Prostate gland (tissue), 2 donors: Measurements from ENCODE around the gene PID1. TPM values are rescaled to one million over a fixed set of nuclear protein-coding genes. Genes with fewer than 3 reads are reported as not detected.

Experiments
- DNase-seq: peaks from one replicate; pipeline ENCODE4 v3.0.0-alpha.2; 2019; ENCODE audit warnings: low spot score
- H3K27ac ChIP-seq, 2 donors: fragments of 200-600 bp; sonication (generic); 2 replicates each; pipeline ENCODE4 v1.5.1; 2017 to 2019
- H3K27me3 ChIP-seq: fragments of 200-600 bp; sonication (generic); replicated peaks from 2 replicates; pipeline ENCODE4 v1.5.1; 2019; ENCODE audit not compliant: insufficient read depth
- H3K36me3 ChIP-seq, 2 donors: fragments of 200-600 bp; sonication (generic); 1 replicate in 1 of 2; 2 replicates in 1 of 2; pipeline versions ENCODE4 v1.5.1 to v1.8.1; 2017 to 2019
- H3K4me1 ChIP-seq: fragments of 200-600 bp; sonication (generic); replicated peaks from 2 replicates; pipeline ENCODE4 v1.5.1; 2019
- H3K4me3 ChIP-seq, 2 donors: fragments of 200-600 bp; sonication (generic); 2 replicates each; pipeline ENCODE4 v1.5.1; 2017 to 2019
- H3K9me3 ChIP-seq: fragments of 200-600 bp; sonication (generic); 2 replicates; pipeline ENCODE4 v1.5.1; 2017
- POLR2A ChIP-seq: fragments of 450-650 bp; IDR thresholded peaks from one replicate; pipeline ENCODE4 v1.6.1; 2016; ENCODE audit warnings: antibody characterized with exemption, mild to moderate bottlenecking
- POLR2AphosphoS5 ChIP-seq: sonication (generic); formaldehyde crosslinking; IDR thresholded peaks from one replicate; pipeline ENCODE4 v1.6.1; 2017; ENCODE audit warnings: antibody characterized with exemption
- WGBS: methylation state at CpG from one replicate; pipeline ENCODE4 v1.1.5; 2018; 5-methylcytosine and 5-hydroxymethylcytosine counted together
- intact Hi-C: fragments of 100-400 bp; cut with DNase I; formaldehyde crosslinking; loops from one replicate; pipeline ENCODE4 v1.14.2; 2022
- total RNA-seq, 2 donors: library from RNA; depleted of rRNA; stranded (reverse); fragments of >200 nt; gene quantifications; one replicate each; pipeline ENCODE4 v1.1.0, GENCODE V29; 2016
- TF ChIP-seq, protein P1 (sequence below), 4 experiments: fragments of 200-600 bp in 2 of 4; fragments of 450-650 bp in 2 of 4; sonication (generic) in 2 of 4; IDR thresholded peaks; 1 replicate in 3 of 4; 2 replicates in 1 of 4; pipeline ENCODE4 v1.5.1; 2016 to 2019; ENCODE audit warnings: antibody characterized with exemption in 4 of 4, mild to moderate bottlenecking in 2 of 4, moderate library complexity in 2 of 4

Gene PID1
- total RNA-seq, 2 donors from 2014 or later, result 14.0 to 21.0 TPM

- Histone ChIP-seq H3K27me3 (no peaks in the 10 kb centered on the region), H3K9me3 (no peaks in the 10 kb centered on the region), H3K27ac (no peak overlapping the region), H3K36me3 (no peaks in the 10 kb centered on the region), H3K4me3 (no peak overlapping the region), H3K4me1 (no peaks in the 10 kb centered on the region)
- 97% methylated on average over 3 of the region's 3 CpGs for WGBS
- DNase-seq, result no peak
- intact Hi-C loops, result no loop called here
- no peak for TF ChIP-seq POLR2A
- TF ChIP-seq, protein P1, sequence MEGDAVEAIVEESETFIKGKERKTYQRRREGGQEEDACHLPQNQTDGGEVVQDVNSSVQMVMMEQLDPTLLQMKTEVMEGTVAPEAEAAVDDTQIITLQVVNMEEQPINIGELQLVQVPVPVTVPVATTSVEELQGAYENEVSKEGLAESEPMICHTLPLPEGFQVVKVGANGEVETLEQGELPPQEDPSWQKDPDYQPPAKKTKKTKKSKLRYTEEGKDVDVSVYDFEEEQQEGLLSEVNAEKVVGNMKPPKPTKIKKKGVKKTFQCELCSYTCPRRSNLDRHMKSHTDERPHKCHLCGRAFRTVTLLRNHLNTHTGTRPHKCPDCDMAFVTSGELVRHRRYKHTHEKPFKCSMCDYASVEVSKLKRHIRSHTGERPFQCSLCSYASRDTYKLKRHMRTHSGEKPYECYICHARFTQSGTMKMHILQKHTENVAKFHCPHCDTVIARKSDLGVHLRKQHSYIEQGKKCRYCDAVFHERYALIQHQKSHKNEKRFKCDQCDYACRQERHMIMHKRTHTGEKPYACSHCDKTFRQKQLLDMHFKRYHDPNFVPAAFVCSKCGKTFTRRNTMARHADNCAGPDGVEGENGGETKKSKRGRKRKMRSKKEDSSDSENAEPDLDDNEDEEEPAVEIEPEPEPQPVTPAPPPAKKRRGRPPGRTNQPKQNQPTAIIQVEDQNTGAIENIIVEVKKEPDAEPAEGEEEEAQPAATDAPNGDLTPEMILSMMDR (IDR thresholded peaks at IDR 0.05), result no peak
Measured at GRCh38 chr2:229249536-229249935, 21.6 kb downstream of the PID1 start.

DNA sequence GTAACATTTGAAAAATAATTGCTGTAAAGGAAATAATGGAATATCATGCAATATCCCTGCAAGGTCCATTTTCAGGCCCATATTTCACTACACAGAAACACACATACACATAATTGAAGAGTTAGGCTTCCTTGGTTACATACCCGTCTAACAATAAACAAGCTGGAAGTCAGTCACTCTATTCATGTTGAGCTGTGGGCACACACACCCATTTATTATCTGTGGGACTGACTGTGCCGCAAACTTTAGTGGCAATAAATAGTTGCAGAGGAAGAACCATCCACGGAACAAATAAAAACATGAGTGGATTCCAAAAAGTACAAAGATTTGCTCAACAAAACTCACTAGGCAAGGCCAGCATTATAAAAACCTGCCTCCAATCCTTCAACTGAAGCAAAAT, 24.8 kb downstream of the PID1 start:
- TF ChIP-seq, protein P1 (IDR thresholded peaks at IDR 0.05), result no peak
- TF ChIP-seq POLR2AphosphoS5 (no peak), POLR2A (no peak)
- Histone ChIP-seq H3K36me3 (no peaks in the 10 kb centered on the region), H3K27ac (no peak overlapping the region), H3K9me3 (no peaks in the 10 kb centered on the region), H3K4me3 (no peak overlapping the region), H3K4me1 (no peaks in the 10 kb centered on the region), H3K27me3 (no peaks in the 10 kb centered on the region)
- no peak for DNase-seq
- intact Hi-C loops, result no loop called here
- 57% methylated on average over 3 of the region's 3 CpGs for WGBS

DNA sequence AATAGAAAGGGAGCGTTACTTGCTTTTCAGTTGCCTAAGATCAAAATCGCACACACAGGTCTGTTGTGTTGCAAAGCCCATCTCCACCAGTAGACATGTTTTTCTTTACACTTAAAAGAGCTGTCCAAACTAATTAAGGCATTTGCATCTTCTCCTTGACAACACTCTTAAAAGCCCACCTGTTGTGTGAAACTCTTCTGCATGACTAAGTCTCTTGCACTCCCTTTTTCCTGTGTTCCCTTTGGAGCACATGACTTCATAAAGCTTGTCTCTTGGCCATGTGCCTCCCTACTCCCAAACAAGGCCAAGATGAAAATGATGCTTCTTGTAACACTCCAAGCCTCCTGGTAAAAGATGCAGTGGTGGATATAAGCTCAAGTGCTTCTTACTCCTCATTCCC, 26.1 kb downstream of the PID1 start:
- intact Hi-C loops, result no loop called here
- Histone ChIP-seq H3K36me3 (no peaks in the 10 kb centered on the region), H3K9me3 (no peaks in the 10 kb centered on the region), H3K4me1 (no peaks in the 10 kb centered on the region), H3K27me3 (no peaks in the 10 kb centered on the region), H3K27ac (no peak overlapping the region), H3K4me3 (no peak overlapping the region)
- no peak for DNase-seq
- TF ChIP-seq, protein P1 (IDR thresholded peaks at IDR 0.05), result no peak
- TF ChIP-seq POLR2AphosphoS5 (no peak), POLR2A (no peak)
- WGBS, result 95% methylated on average over 2 of the region's 2 CpGs

- DNase-seq, result no peak
- Histone ChIP-seq H3K9me3 (no peaks in the 10 kb centered on the region), H3K4me3 (no peak overlapping the region), H3K27me3 (no peaks in the 10 kb centered on the region), H3K27ac (no peak overlapping the region), H3K4me1 (no peaks in the 10 kb centered on the region), H3K36me3 (no peaks in the 10 kb centered on the region)
- TF ChIP-seq POLR2AphosphoS5 (no peak), POLR2A (no peak)
- TF ChIP-seq, protein P1 (IDR thresholded peaks at IDR 0.05), result no peak
- intact Hi-C loops, result no loop called here
- 51% methylated on average over 2 of the region's 2 CpGs for WGBS
Measured at GRCh38 chr2:229243890-229244560, 27.1 kb downstream of the PID1 start.

- no peak for TF ChIP-seq POLR2AphosphoS5
- TF ChIP-seq, protein P1 (IDR thresholded peaks at IDR 0.05), result no peak
- no peak for TF ChIP-seq POLR2A
- Histone ChIP-seq H3K27me3 (no peaks in the 10 kb centered on the region), H3K4me1 (no peaks in the 10 kb centered on the region), H3K36me3 (no peaks in the 10 kb centered on the region), H3K4me3 (no peak overlapping the region), H3K27ac (no peak overlapping the region), H3K9me3 (no peaks in the 10 kb centered on the region)
- intact Hi-C loops, result no loop called here
- no peak for DNase-seq
Measured at GRCh38 chr2:229240984-229241491, 30.0 kb downstream of the PID1 start.
